GM11168 (cell line): ENCODE measurements around the gene ADD2.
"Not testable (repeated sequence)": the region's sequence is repeated elsewhere in the genome, so short reads cannot be mapped to it uniquely, and the experiment has no call there.

Source experiments
- in situ Hi-C: fragments of 300-500 bp; cut with MboI; formaldehyde crosslinking; loops from one replicate; pipeline ENCODE4 v1.12.0; 2022; ENCODE audit warnings: low sequenced_read_pairs; ENCODE audit not compliant: unreplicated experiment

The ADD2 gene

GRCh38 chr2:70767699-70768589, at the start of gene ADD2:
Gene ADD2, minus strand, starts transcription at chr2:70768200. Its CDS starts 61,792 bp downstream, at chr2:70706408.
- in situ Hi-C loops = no loop called here

GRCh38 chr2:70817284-70817954, 49.4 kb upstream of the ADD2 start:
- in situ Hi-C loops = no loop called here

- in situ Hi-C loops = no loop called here
Observed at GRCh38 chr2:70816726-70817125, 48.7 kb upstream of the ADD2 start.

- in situ Hi-C loops = no loop called here
Observed at GRCh38 chr2:70808983-70809958, 41.3 kb upstream of the ADD2 start.

- in situ Hi-C loops = no loop called here
Observed at GRCh38 chr2:70807828-70808118, 39.8 kb upstream of the ADD2 start.

GRCh38 chr2:70807102-70807827, 39.3 kb upstream of the ADD2 start:
- in situ Hi-C loops = no loop called here

GRCh38 chr2:70806620-70807019, 38.6 kb upstream of the ADD2 start:
- in situ Hi-C loops = no loop called here

- in situ Hi-C loops = no loop called here
Observed at GRCh38 chr2:70806013-70806412, 38.0 kb upstream of the ADD2 start.

- in situ Hi-C loops = no loop called here
Observed at GRCh38 chr2:70801607-70802263, 33.7 kb upstream of the ADD2 start.

GRCh38 chr2:70799706-70800105, 31.7 kb upstream of the ADD2 start:
- in situ Hi-C loops = no loop called here

GRCh38 chr2:70797996-70798395, 30.0 kb upstream of the ADD2 start:
- in situ Hi-C loops = not testable (repeated sequence)

GRCh38 chr2:70797506-70797905, 29.5 kb upstream of the ADD2 start:
- in situ Hi-C loops = no loop called here

GRCh38 chr2:70796262-70796661, 28.3 kb upstream of the ADD2 start:
- in situ Hi-C loops = no loop called here

- in situ Hi-C loops = no loop called here
Observed at GRCh38 chr2:70795164-70795995, 27.4 kb upstream of the ADD2 start.

- in situ Hi-C loops = no loop called here
Observed at GRCh38 chr2:70793450-70793849, 25.4 kb upstream of the ADD2 start.

- in situ Hi-C loops = no loop called here
Observed at GRCh38 chr2:70790136-70790828, 22.3 kb upstream of the ADD2 start, which contains the start of gene FIGLA. Gene FIGLA, minus strand, starts transcription at chr2:70790643. Its CDS starts 5 bp downstream, at chr2:70790638.

- in situ Hi-C loops = no loop called here
Observed at GRCh38 chr2:70789304-70790135, 21.5 kb upstream of the ADD2 start.
